Measurements from ENCODE around the gene ZNF407.

ZNF407 gene

DNA sequence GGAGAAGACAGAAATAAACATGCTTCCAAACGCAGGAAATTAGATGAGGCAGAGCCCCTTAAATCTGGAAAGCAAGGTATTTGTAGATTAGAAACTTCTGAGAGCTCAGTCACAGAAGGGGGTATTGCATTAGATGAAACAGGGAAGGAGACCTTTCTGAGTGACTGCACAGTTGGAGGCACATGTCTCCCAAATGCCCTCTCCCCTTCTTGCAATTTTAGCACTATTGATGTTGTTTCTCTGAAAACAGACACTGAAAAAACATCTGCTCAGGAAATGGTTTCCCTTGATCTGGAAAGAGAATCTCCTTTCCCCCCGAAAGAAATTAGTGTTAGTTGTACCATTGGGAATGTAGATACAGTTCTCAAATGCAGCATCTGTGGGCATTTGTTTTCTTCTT is 33.5 kb downstream of the ZNF407 start:
- no peak for DNase-seq (ENCODE audit: low read depth)

DNA sequence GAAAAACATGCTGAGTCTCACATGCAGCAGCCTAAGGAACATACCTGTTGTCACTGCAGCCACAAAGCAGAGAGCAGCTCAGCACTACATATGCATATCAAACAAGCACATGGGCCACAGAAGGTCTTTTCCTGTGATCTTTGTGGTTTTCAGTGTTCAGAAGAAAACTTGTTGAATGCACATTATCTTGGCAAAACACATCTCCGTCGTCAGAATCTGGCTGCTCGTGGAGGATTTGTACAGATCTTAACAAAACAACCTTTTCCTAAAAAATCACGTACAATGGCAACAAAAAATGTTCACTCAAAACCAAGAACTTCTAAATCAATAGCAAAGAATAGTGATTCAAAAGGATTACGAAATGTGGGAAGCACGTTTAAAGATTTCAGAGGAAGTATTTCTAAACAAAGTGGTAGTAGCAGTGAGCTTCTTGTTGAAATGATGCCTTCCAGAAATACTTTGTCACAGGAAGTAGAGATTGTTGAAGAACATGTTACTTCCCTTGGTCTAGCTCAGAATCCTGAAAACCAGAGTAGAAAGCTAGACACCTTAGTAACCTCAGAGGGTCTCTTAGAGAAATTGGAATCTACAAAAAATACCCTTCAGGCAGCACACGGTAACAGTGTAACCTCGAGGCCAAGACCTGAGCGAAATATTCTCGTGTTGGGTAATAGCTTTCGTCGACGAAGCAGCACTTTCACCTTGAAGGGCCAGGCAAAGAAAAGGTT is 34.1 kb downstream of the ZNF407 start:
- DNase-seq (ENCODE audit: low read depth) = no peak

GRCh38 chr18:74632351-74632679 is 34.6 kb downstream of the ZNF407 start:
- DNase-seq (ENCODE audit: low read depth) = no peak

DNA sequence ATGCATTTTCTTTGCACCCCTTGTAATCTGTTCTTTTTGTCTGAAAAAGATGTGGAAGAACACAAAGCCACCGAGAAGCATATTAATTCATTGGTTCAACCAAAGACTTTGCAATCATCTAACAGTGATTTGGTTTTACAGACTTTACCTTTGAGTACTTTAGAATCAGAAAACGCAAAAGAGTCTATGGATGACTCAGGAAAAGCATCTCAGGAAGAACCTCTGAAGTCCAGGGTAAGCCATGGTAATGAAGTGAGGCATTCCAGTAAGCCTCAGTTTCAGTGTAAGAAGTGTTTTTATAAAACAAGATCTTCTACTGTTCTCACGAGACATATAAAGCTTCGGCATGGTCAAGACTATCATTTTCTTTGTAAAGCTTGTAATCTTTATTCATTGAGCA is 35.2 kb downstream of the ZNF407 start:
- no peak for DNase-seq (ENCODE audit: low read depth)

DNA sequence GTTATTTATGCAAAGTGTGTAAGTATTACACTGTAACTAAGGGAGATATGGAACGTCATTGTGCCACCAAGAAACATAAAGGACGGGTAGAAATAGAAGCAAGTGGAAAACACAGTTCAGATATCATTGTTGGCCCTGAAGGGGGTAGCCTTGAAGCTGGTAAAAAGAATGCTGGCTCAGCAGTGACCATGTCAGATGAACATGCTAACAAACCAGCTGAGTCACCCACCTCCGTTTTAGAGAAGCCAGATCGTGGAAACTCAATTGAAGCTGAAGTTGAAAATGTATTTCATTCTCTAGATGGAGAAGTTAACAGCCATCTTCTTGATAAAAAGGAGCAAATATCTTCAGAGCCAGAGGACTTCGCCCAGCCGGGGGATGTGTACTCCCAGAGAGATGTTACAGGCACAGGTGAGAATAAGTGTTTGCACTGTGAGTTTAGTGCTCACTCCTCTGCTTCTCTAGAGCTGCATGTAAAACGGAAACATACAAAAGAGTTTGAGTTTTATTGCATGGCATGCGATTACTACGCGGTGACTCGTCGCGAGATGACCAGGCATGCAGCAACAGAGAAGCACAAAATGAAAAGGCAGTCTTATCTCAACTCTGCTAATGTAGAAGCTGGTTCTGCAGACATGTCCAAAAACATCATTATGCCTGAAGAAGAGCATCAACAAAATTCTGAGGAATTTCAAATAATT is 36.1 kb downstream of the ZNF407 start:
- no peak for DNase-seq (ENCODE audit: low read depth)

DNA sequence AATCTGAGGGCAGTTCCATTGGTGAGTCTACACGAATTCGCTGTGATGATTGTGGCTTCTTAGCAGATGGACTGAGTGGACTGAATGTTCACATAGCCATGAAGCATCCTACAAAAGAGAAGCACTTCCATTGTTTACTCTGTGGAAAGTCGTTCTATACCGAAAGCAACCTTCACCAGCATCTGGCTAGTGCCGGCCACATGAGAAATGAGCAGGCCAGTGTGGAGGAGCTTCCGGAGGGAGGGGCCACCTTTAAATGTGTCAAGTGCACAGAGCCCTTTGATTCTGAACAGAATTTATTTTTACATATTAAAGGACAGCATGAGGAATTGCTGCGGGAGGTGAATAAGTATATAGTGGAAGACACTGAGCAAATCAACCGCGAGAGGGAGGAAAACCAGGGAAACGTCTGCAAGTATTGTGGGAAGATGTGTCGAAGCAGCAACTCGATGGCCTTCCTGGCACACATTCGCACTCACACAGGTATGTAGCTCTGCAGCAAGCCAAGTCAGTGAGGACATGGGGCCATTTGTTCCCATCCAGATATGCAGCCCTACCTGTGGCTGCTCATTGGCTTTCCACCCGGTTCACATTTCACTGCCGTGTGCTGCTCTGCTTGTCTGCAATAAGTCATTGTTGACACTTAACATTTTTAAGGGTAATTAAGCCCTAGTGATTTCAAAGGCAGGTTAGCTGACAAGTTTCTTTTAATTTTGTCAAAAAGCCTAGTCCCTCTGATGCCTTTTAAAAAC is 37.7 kb downstream of the ZNF407 start:
- no peak for DNase-seq (ENCODE audit: low read depth)

DNA sequence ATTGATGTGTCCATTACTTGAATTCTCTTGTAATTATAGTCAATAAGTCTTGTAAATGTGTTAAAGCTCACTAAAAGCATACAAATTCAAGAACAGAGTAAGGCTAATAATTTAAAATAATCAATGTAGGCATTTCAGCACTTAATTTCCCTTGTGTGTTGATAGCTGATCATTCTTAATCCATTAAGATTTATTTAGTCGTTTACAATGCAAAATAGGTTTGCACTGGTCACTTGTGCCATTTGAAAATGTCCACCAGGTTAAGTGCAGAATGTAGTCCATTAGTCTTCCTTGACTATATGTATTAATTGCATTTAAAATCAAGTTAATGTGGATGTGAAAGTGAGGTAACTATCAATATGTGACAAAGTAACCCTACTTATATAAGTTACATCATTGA is 39.4 kb downstream of the ZNF407 start:
- no peak for DNase-seq (ENCODE audit: low read depth)

DNA sequence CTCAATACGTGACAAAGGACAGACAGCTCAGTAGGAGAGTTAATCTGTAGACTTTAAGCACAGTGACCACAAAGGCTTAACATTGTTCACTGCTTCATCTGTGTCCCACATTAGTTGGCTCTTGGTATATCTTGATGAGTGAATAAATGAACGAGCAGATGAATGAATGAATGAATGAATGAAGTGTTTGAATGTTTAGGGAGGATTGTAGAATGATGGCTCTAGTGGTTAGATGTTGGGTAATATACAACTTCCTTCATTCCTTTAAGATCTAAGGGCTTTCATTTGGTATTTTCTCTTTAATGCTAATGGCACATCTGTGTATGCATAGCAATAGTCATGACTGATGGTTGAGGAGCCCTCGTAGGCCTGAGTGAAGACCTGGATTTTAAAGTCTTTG is 40.5 kb downstream of the ZNF407 start:
- DNase-seq (ENCODE audit: low read depth) = no peak

- DNase-seq (ENCODE audit: low read depth) = no peak
Measured at GRCh38 chr18:74644713-74645112, 47.0 kb downstream of the ZNF407 start.

- no peak for DNase-seq (ENCODE audit: low read depth)
Measured at GRCh38 chr18:74645679-74646078, 48.0 kb downstream of the ZNF407 start.

DNA sequence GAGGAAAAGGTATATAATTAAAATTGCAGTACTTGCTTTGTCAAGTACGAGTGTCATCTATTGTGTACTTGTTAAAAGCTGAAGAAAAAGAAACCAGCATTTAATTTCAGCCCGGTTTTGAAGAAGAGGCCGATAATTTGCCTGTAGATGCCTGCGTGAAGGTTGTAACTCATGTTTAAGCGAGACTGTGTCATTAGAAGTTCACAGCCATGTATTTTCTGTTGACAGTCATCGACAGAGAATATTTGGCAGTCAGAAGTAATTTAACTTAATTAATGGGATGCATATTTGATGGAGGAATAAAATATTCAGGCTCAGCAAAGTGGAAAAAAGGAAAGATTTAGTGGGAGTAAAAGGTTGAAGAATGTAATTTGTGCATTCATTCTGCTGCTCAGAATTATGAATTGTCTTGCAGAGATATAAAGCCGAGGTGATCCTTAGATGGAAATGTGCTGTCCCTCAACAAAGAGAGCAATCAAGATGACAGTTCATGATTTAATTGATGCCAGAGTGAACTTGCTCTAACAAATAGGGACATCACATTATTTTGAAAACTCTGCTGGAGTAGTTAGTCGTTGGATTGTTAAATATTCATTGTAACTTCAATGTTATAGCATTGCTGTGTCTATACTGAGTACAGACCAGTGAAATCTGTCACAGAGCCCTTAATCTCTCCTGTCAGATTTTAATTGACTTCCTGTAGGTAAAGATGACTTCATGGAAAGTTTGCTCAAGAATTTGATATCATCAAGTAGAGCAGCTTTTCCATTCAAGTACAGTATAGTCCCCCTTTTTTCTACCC is 53.9 kb downstream of the ZNF407 start:
- no peak for DNase-seq (ENCODE audit: low read depth)

DNA sequence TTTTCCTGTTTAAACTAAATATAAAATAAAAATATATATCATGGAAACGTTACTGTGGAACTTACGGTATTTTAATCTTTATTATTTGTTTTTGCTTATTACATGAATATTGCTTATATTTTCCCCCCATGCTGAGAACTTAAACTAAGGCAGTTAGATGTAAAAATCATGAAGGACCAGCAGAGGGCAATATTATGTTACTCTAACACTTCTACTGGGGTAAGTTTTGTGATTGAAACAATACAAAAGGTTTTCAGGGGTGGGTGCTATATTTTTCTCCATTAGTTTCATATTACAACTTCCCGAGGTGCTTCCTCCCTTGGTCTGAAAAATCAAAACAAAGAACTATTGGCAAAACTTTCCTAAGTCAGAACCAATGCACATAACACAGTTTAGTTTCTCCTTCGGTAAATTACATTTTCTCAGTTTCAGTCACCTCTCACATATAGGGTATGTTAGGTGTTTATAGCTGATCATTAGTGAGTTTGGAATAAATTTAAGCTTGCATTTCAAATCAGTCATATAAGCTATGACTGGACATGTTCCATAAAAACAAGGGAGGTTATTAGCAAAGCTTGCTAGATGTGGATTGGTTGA is 54.8 kb downstream of the ZNF407 start:
- no peak for DNase-seq (ENCODE audit: low read depth)

- DNase-seq (ENCODE audit: low read depth) = no peak
Measured at GRCh38 chr18:74654638-74655037, 57.0 kb downstream of the ZNF407 start.

- DNase-seq (ENCODE audit: low read depth) = no peak
Measured at GRCh38 chr18:74661008-74661407, 63.3 kb downstream of the ZNF407 start.

DNA sequence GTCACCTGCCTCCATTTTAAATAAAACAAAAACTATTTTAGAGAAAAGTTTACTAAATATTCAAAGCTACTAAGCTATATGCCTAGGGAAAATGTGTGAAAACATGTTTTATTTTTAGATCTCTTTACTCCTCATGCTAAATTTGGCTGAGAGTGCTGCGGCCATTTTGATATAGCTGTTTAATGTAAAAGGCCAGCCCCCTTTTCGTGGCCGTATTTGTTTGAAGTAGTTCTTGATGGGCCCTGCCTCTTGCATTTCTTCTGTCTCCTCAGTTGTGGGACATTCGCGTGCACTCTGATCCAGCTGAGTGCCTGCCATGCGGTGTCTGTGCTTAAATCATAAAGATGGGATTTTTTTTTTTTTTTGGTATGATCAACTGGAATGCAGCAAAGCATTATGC is 64.0 kb downstream of the ZNF407 start:
- no peak for DNase-seq (ENCODE audit: low read depth)

DNA sequence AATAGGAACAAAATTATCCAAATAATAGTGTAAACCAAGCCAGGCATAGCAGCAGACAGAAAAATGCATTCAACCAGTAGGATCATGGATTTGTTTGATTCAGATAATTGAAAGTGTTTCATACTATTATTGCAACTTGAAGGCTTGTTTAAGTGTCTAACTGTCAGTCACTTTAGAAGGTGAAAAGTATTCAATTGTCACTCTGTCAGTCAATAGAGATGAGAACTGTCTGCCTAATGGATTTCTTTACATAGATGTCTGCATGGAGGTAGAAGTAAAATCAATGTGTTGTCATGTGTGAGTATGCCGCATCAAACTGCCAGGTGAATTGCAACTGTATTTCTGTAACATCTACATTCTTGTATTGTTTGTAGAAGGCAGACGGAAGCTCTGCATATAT is 65.0 kb downstream of the ZNF407 start:
- DNase-seq (ENCODE audit: low read depth) = no peak

GRCh38 chr18:74665346-74665745 is 67.7 kb downstream of the ZNF407 start:
- DNase-seq (ENCODE audit: low read depth) = no peak

GRCh38 chr18:74665905-74666304 is 68.2 kb downstream of the ZNF407 start:
- no peak for DNase-seq (ENCODE audit: low read depth)

DNA sequence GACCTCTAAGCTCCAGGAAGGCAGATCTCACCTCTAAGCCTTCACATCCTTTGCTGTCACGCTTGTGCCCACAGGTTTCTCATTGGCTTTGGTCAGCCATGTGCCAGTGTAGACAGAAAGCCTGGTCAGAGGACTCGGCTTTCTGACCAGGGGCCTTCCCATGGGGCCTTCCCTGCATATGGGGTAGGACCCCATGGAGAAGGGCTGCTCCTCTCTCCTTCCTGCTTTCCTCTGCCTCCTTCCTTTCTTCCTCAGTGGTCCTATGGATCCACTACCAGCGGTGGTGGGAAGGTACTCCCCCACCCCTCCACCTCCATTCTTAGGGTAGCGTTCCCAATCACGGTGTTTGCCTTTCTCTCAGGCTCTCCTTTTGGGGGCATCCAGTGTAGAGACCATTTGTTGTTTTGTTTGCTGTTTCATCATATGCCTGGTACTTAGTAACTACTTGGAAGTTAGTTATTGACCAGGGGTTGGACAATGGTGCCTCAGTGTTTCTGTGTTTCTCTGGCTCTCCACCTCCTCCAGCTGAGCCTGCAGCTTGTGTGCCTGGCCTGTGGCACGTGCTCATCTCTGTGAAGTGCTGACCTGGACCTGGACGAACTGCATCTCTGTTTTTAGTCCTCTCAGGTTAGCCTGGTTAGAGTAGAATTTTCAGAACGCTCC is 71.6 kb downstream of the ZNF407 start:
- no peak for DNase-seq (ENCODE audit: low read depth)

DNA sequence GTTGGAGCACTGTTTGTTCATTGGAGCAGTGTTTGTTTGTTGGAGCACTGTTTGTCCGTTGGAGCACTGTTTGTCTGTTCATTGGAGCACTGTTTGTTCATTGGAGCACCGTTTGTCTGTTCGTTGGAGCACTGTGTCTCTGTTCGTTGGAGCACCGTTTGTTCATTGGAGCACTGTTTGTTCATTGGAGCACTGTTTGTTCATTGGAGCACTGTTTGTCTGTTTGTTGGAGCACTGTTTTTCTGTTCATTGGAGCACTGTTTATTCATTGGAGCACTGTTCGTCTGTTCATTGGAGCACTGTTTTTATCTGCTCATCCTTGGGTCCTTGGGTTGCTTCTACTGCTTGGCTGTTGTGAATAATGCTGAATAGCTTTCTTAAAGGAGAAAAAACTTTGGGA is 74.7 kb downstream of the ZNF407 start:
- no peak for DNase-seq (ENCODE audit: low read depth)

- no peak for DNase-seq (ENCODE audit: low read depth)
Measured at GRCh38 chr18:74674487-74674886, 76.8 kb downstream of the ZNF407 start.
